ENCODE results near the gene CDC14C.

The CDC14C gene

DNA sequence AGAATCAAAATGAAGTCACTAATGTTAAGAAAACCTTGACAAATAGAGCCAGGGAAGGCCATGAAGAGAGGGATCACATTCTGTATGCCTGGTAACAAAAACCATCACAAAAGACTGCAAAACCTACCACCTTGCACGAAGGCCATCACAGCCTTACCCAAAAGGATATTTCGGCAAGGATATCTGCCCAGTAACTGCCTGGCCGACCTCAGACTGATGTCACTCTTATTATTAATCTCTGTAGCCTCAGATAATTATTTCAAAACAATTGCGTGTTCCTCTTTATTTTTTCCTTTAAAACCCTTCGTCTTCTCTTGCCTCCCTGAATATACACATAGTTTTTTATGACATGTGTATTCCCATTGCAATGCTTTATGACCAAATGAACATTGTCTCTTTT, 52.5 kb downstream of the CDC14C start:
- no peak for DNase-seq

Measured in effector CD4-positive, alpha-beta T cell (primary cell).